Amniotic stem cell (primary cell): ENCODE results near the gene TPPP.
"Not testable (repeated sequence)": the region's sequence is repeated elsewhere in the genome, so short reads cannot be mapped to it uniquely, and the experiment has no call there.

Source experiments
- DNase-seq: peaks from one replicate; lab custom pipeline; 2025; lab: John Stamatoyannopoulos, UW

TPPP gene

GRCh38 chr5:645421-645820, 47.7 kb downstream of the TPPP start:
- DNase-seq, result no peak

GRCh38 chr5:644971-645370, 48.2 kb downstream of the TPPP start:
- no peak for DNase-seq

GRCh38 chr5:644509-644908, 48.6 kb downstream of the TPPP start:
- no peak for DNase-seq

GRCh38 chr5:643811-644271, 49.3 kb downstream of the TPPP start:
- DNase-seq, result no peak

- no peak for DNase-seq
Measured at GRCh38 chr5:643351-643801, 49.8 kb downstream of the TPPP start.

GRCh38 chr5:642481-642880, 50.7 kb downstream of the TPPP start:
- DNase-seq, result no peak

- DNase-seq, result no peak
Measured at GRCh38 chr5:641331-641765, 51.8 kb downstream of the TPPP start.

GRCh38 chr5:640461-641330, 52.5 kb downstream of the TPPP start:
- DNase-seq, result no peak

- DNase-seq, result no peak
Measured at GRCh38 chr5:639584-640213, 53.5 kb downstream of the TPPP start.

GRCh38 chr5:639253-639530, 54.0 kb downstream of the TPPP start:
- DNase-seq, result no peak

- DNase-seq, result no peak
Measured at GRCh38 chr5:638501-639252, 54.5 kb downstream of the TPPP start.

GRCh38 chr5:637581-638450, 55.3 kb downstream of the TPPP start:
- DNase-seq, result no peak

- DNase-seq, result no peak
Measured at GRCh38 chr5:636951-637350, 56.2 kb downstream of the TPPP start.

GRCh38 chr5:635306-636055, 57.7 kb downstream of the TPPP start:
- DNase-seq, result no peak

- DNase-seq, result no peak
Measured at GRCh38 chr5:634191-634590, 59.0 kb downstream of the TPPP start.

- no peak for DNase-seq
Measured at GRCh38 chr5:633501-633955, 59.6 kb downstream of the TPPP start.

GRCh38 chr5:628351-629205, 64.6 kb downstream of the TPPP start:
- DNase-seq, result not testable (repeated sequence)

GRCh38 chr5:627840-628239, 65.3 kb downstream of the TPPP start:
- no peak for DNase-seq

- DNase-seq, result no peak
Measured at GRCh38 chr5:626850-627249, 66.3 kb downstream of the TPPP start.

- no peak for DNase-seq
Measured at GRCh38 chr5:625516-625915, 67.6 kb downstream of the TPPP start.
